Activated B cell treated with CpG ODN at 0.5 μM for 24 hours (primary cell): ENCODE results near the gene PRF1. TPM values are rescaled to one million over a fixed set of nuclear protein-coding genes. Genes with fewer than 3 reads are reported as not detected.

Experiments used
- ATAC-seq: fragments of 200-7000 bp; cut with Tn5 transposase; one replicate; pipeline ENCODE4 v1.10.0; 2021; ENCODE audit warnings: low read depth, mild to moderate bottlenecking, moderate library complexity
- CTCF ChIA-PET: fragments of 350-600 bp; sonication (Branson Sonifier 250); formaldehyde crosslinking; loops from one replicate; lab custom pipeline; 2021; ENCODE audit warnings: antibody characterized with exemption; lab: Charles Lee
- POLR2A ChIA-PET: fragments of 350-600 bp; sonication (Branson Sonifier 250); formaldehyde crosslinking; loops from one replicate; lab custom pipeline; 2021; ENCODE audit warnings: antibody characterized with exemption; lab: Charles Lee
- DNase-seq: peaks from one replicate; pipeline ENCODE4 v3.0.0; 2022
- H3K27ac Mint-ChIP-seq: one replicate; pipeline ENCODE4 v1.8.0; 2020; ENCODE audit warnings: mixed read lengths
- H3K27me3 Mint-ChIP-seq: one replicate; pipeline ENCODE4 v1.8.0; 2021; ENCODE audit warnings: mixed read lengths
- H3K36me3 Mint-ChIP-seq: one replicate; pipeline ENCODE4 v1.8.0; 2021; ENCODE audit warnings: low read depth, mixed read lengths
- H3K4me1 Mint-ChIP-seq: one replicate; pipeline ENCODE4 v1.8.0; 2021; ENCODE audit warnings: mixed read lengths
- H3K4me3 Mint-ChIP-seq: one replicate; pipeline ENCODE4 v1.8.0; 2020; ENCODE audit warnings: mild to moderate bottlenecking, mixed read lengths
- H3K9me3 Mint-ChIP-seq: one replicate; pipeline ENCODE4 v1.8.0; 2020; ENCODE audit warnings: mixed read lengths
- CTCF ChIP-seq: fragments of 200-600 bp; IDR thresholded peaks from one replicate; pipeline ENCODE4 v1.8.0; 2022; ENCODE audit warnings: antibody characterized with exemption, mild to moderate bottlenecking
- intact Hi-C: fragments of 100-400 bp; cut with micrococcal nuclease; formaldehyde crosslinking; loops from one replicate; pipeline ENCODE4 v1.15.1; 2024
- total RNA-seq: library from RNA; stranded (reverse); gene quantifications from 2 replicates; pipeline ENCODE4 v1.2.3, GENCODE V29; 2022

The PRF1 gene
- total RNA-seq, 1 donor from 2014 or later = 0.53 TPM

GRCh38 chr10:70573599-70574506 lies 28.7 kb downstream of the PRF1 start:
- H3K4me3 Mint-ChIP-seq = no peak overlapping the region
- no peaks in the 10 kb centered on the region for H3K27me3 Mint-ChIP-seq
- H3K9me3 Mint-ChIP-seq = no peaks in the 10 kb centered on the region
- H3K27ac Mint-ChIP-seq = no peak overlapping the region
- DNase-seq (no peak), ATAC-seq (no peak)
- peaks cover 42% of the 10 kb centered on the region for H3K4me1 Mint-ChIP-seq
- POLR2A ChIA-PET = no interaction called here
- CTCF ChIA-PET = no interaction called here
- TF ChIP-seq CTCF = no peak
- H3K36me3 Mint-ChIP-seq = peaks cover 5% of the 10 kb centered on the region
- intact Hi-C loops = no loop called here

DNA sequence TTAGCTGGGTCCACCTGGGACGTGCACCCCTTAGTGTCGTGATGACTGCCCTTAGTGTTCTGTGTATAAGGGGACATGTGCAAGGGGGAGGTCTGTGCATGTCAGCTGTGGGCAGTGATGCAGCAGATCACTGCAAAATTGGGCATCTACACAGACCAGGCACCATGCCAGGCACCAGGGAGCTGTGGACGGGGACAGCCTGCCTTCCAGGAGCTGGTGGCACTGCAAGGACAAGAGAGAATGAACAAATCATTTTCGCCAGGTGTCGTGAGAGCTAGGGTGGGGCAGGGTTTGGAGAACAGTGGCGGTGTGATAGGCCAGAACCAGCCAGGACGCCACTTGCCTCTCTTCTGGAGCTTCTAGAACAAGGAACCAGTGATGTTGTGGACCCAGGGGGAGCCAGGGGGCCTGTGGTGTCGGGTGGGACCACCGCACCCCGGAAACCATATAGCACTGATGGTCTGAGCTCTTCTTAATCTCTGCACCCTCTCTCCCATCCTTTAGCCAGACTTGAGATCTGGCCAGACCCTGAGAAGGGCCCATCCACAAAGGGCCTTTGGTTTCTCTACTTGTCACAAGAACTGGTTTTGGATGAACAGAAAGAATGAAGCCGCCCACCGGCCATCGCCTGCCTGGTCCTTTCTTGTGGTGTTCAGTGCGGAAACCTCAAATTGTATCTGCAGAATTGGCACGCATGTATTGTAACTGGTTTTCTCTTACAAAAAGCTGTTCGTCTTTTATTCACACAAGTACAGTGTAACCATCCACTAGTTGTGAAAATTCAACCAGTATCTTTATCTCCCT lies 30.7 kb downstream of the PRF1 start:
- TF ChIP-seq CTCF = no peak
- H3K4me1 Mint-ChIP-seq = peaks cover 22% of the 10 kb centered on the region
- no peak overlapping the region for H3K27ac Mint-ChIP-seq
- ChIA-PET CTCF (no interaction called here), POLR2A (no interaction called here)
- H3K27me3 Mint-ChIP-seq = no peaks in the 10 kb centered on the region
- H3K4me3 Mint-ChIP-seq = no peak overlapping the region
- intact Hi-C loops = no loop called here
- peaks cover 10% of the 10 kb centered on the region for H3K36me3 Mint-ChIP-seq
- no peak for DNase-seq
- no peak for ATAC-seq
- no peaks in the 10 kb centered on the region for H3K9me3 Mint-ChIP-seq

DNA sequence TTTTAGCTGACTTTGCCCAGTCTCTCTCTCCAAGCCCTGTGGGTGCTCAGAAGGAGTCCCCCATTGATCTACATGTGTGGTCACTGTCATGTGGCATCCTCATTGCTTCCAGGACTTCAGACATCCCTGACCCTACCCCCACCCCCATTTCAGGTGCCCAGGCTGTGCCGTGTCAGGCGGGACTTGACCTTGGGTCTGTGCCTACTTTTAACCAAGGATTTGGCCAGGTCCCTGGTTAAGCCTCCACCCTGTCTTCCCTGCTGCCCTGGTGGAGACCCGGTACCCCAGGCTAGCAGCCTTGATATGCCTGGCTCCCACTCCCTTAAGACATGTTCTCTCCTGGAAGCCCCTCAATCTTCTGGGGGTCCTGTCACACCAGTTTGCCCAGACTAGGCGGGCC lies 31.3 kb downstream of the PRF1 start:
- Mint-ChIP-seq H3K9me3 (no peaks in the 10 kb centered on the region), H3K36me3 (peaks cover 10% of the 10 kb centered on the region), H3K4me1 (peaks cover 16% of the 10 kb centered on the region), H3K27ac (no peak overlapping the region), H3K27me3 (no peaks in the 10 kb centered on the region), H3K4me3 (no peak overlapping the region)
- ATAC-seq (no peak), DNase-seq (no peak)
- intact Hi-C loops = no loop called here
- POLR2A ChIA-PET = no interaction called here
- no peak for TF ChIP-seq CTCF
- CTCF ChIA-PET = no interaction called here

GRCh38 chr10:70568781-70569495 lies 33.6 kb downstream of the PRF1 start:
- no peaks in the 10 kb centered on the region for H3K9me3 Mint-ChIP-seq
- DNase-seq = no peak
- H3K4me1 Mint-ChIP-seq = peaks cover 5% of the 10 kb centered on the region
- ChIA-PET POLR2A (no interaction called here), CTCF (no interaction called here)
- peaks cover 10% of the 10 kb centered on the region for H3K36me3 Mint-ChIP-seq
- H3K27me3 Mint-ChIP-seq = no peaks in the 10 kb centered on the region
- TF ChIP-seq CTCF = no peak
- intact Hi-C loops = no loop called here
- no peak overlapping the region for H3K4me3 Mint-ChIP-seq
- H3K27ac Mint-ChIP-seq = no peak overlapping the region
- ATAC-seq = no peak
